Stimulated activated CD4-positive, alpha-beta T cell treated with anti-CD3 and anti-CD28 coated beads, Interleukin-4, amount 100 ng/mL, for 48 hours (primary cell): ENCODE data around the gene C2orf66.

Source experiments
- DNase-seq, 2 donors: peaks; one replicate each; pipeline ENCODE4 v3.0.0-alpha.2; 2020; ENCODE audit warnings: low read depth in 2 of 2

Gene C2orf66

GRCh38 chr2:196759378-196759706 is 49.8 kb downstream of the C2orf66 start:
- DNase-seq: no peak

GRCh38 chr2:196758474-196759377 is 50.4 kb downstream of the C2orf66 start:
- no peak for DNase-seq
